Right ventricle myocardium inferior (tissue), 1 donor: ENCODE measurements around the gene RNF141. TPM values are rescaled to one million over a fixed set of nuclear protein-coding genes. Genes with fewer than 3 reads are reported as not detected.

Experiments used
- ATAC-seq: fragments of 200-7000 bp; cut with Tn5 transposase; one replicate; pipeline ENCODE4 v1.9.1; 2020; ENCODE audit warnings: mild to moderate bottlenecking, moderate library complexity
- DNase-seq: peaks from one replicate; pipeline ENCODE4 v3.0.0; 2021; ENCODE audit errors: missing footprints
- intact Hi-C: fragments of 100-400 bp; cut with DNase I; formaldehyde crosslinking; loops from one replicate; pipeline ENCODE4 v1.11.0; 2022
- total RNA-seq: library from RNA; stranded (reverse); fragmentation: NEBNext Ultra II Directional; extraction: Animal tissue kit (Norgen Biotek cat#: 25700); gene quantifications from one replicate; pipeline ENCODE4 v1.2.1, GENCODE V29; 2021
- donor health status: DM: no; HTN: yes; CAD: no; lungs with severe emphysema.

The RNF141 gene
- total RNA-seq, 1 donor from 2014 or later: 37.9 TPM

- ATAC-seq: peak; percentile 86
- DNase-seq: peak; percentile 82
- intact Hi-C loops: no loop called here
Measured at GRCh38 chr11:10490398-10491241, 50.4 kb downstream of the RNF141 start.

GRCh38 chr11:10490032-10490397, 51.0 kb downstream of the RNF141 start:
- DNase-seq: no peak
- ATAC-seq: no peak
- intact Hi-C loops: no loop called here

GRCh38 chr11:10488934-10489691, 51.9 kb downstream of the RNF141 start:
- intact Hi-C loops: no loop called here
- ATAC-seq (no peak), DNase-seq (no peak)

GRCh38 chr11:10488121-10488933, 52.7 kb downstream of the RNF141 start:
- intact Hi-C loops: no loop called here
- DNase-seq: no peak

GRCh38 chr11:10487002-10487647, 53.9 kb downstream of the RNF141 start:
- DNase-seq (no peak), ATAC-seq (no peak)
- intact Hi-C loops: no loop called here

More at GRCh38 chr11:10488121-10488933, 52.7 kb downstream of the RNF141 start:
- ATAC-seq: no peak

- intact Hi-C loops: no loop called here
- no peak for DNase-seq
- no peak for ATAC-seq
Measured at GRCh38 chr11:10486161-10486840, 54.7 kb downstream of the RNF141 start.

GRCh38 chr11:10485646-10486045, 55.3 kb downstream of the RNF141 start:
- intact Hi-C loops: no loop called here
- ATAC-seq: no peak
- no peak for DNase-seq

GRCh38 chr11:10484461-10485180, 56.4 kb downstream of the RNF141 start:
- intact Hi-C loops: no loop called here
- ATAC-seq: no peak
- DNase-seq: no peak

- DNase-seq: no peak
- intact Hi-C loops: no loop called here
- no peak for ATAC-seq
Measured at GRCh38 chr11:10483584-10483983, 57.4 kb downstream of the RNF141 start.

- ATAC-seq (no peak), DNase-seq (no peak)
- intact Hi-C loops: no loop called here
Measured at GRCh38 chr11:10483174-10483573, 57.8 kb downstream of the RNF141 start.

- ATAC-seq (no peak), DNase-seq (no peak)
- intact Hi-C loops: no loop called here
Measured at GRCh38 chr11:10481560-10482349, 59.2 kb downstream of the RNF141 start.

GRCh38 chr11:10480760-10481159, 60.2 kb downstream of the RNF141 start:
- DNase-seq: no peak
- intact Hi-C loops: no loop called here
- ATAC-seq: no peak

GRCh38 chr11:10480026-10480425, 61.0 kb downstream of the RNF141 start:
- no peak for ATAC-seq

GRCh38 chr11:10478574-10479550, 62.1 kb downstream of the RNF141 start:
- DNase-seq (no peak), ATAC-seq (no peak)
- intact Hi-C loops: no loop called here

More at GRCh38 chr11:10480026-10480425, 61.0 kb downstream of the RNF141 start:
- intact Hi-C loops: no loop called here
- no peak for DNase-seq

- no peak for DNase-seq
- ATAC-seq: no peak
- intact Hi-C loops: no loop called here
Measured at GRCh38 chr11:10478066-10478465, 62.9 kb downstream of the RNF141 start.

- no peak for ATAC-seq
- no peak for DNase-seq
- intact Hi-C loops: no loop called here
Measured at GRCh38 chr11:10477690-10478046, 63.3 kb downstream of the RNF141 start.
